HepG2 (cell line): ENCODE measurements around the gene MARCHF2. TPM values are rescaled to one million over a fixed set of nuclear protein-coding genes. Genes with fewer than 3 reads are reported as not detected.

Source experiments
- ARID3A ChIP-seq: IDR thresholded peaks from 2 replicates; pipeline ENCODE4 v1.6.1; 2012; ENCODE audit warnings: low read depth, low read length, improper control_type of control experiment
- CSRNP1 ChIP-seq: sonication (generic); formaldehyde crosslinking; IDR thresholded peaks from 2 replicates; pipeline ENCODE4 v1.8.1; 2023; ENCODE audit warnings: mild to moderate bottlenecking, missing genetic modification reagents
- ELK4 ChIP-seq: sonication (generic); formaldehyde crosslinking; IDR thresholded peaks from 2 replicates; pipeline ENCODE4 v1.9.0; 2021; ENCODE audit warnings: missing genetic modification reagents, borderline replicate concordance
- FIP1L1 ChIP-seq: fragments of 200-400 bp; formaldehyde crosslinking; IDR thresholded peaks from 2 replicates; pipeline ENCODE4 v1.6.1; 2018; ENCODE audit warnings: low read depth, mild to moderate bottlenecking, low read length, moderate library complexity, borderline replicate concordance; ENCODE audit not compliant: insufficient read depth
- FLYWCH1 ChIP-seq: sonication (generic); formaldehyde crosslinking; IDR thresholded peaks from 2 replicates; pipeline ENCODE4 v1.8.1; 2023; ENCODE audit warnings: mild to moderate bottlenecking, missing genetic modification reagents
- FOXP1 ChIP-seq, 2 experiments: fragments of 450-650 bp in 1 of 2; IDR thresholded peaks; 2 replicates each; pipeline ENCODE4 v1.6.1; 2017 to 2018; ENCODE audit warnings: antibody characterized with exemption in 1 of 2
- KAT7 ChIP-seq: IDR thresholded peaks from 2 replicates; pipeline ENCODE4 v1.6.1; 2018; ENCODE audit warnings: borderline replicate concordance, missing compliant biosample characterization
- MIER3 ChIP-seq: IDR thresholded peaks from 2 replicates; pipeline ENCODE4 v1.6.1; 2016; ENCODE audit warnings: missing compliant biosample characterization, borderline replicate concordance
- MNT ChIP-seq: fragments of 450-650 bp; IDR thresholded peaks from 2 replicates; pipeline ENCODE4 v1.6.1; 2016
- NONO ChIP-seq, 2 experiments: fragments of 450-650 bp in 1 of 2; sonication (generic) in 1 of 2; formaldehyde crosslinking in 1 of 2; IDR thresholded peaks in 1 of 2; conservative IDR thresholded peaks in 1 of 2; 2 replicates each; pipeline versions ENCODE4 v1.6.1 to v1.8.0; 2017 to 2022; ENCODE audit warnings: mild to moderate bottlenecking in 1 of 2, missing genetic modification reagents in 1 of 2, moderate library complexity in 1 of 2
- ZNF407 ChIP-seq: sonication (generic); formaldehyde crosslinking; IDR thresholded peaks from one replicate; pipeline ENCODE4 v1.5.1; 2020; ENCODE audit warnings: mild to moderate bottlenecking, missing genetic modification reagents; ENCODE audit errors: not compliant biosample characterization
- polyA plus RNA-seq, 8 experiments: library from polyadenylated mRNA; depleted of rRNA in 3 of 8; stranded (reverse) in 7 of 8; unstranded in 1 of 8; fragments of >200 nt; fragmentation: Illumina TruSeq in 4 of 8; extraction: Trizol in 4 of 8; gene quantifications; 2 replicates each; pipeline versions ENCODE4 v1.2.1 to v1.2.3, GENCODE V29; 2011 to 2016; ENCODE audit warnings: low read depth in 4 of 8, missing spikeins in 1 of 8, mixed read lengths in 1 of 8; ENCODE audit not compliant: insufficient read depth in 1 of 8
- total RNA-seq, 5 experiments: library from RNA; depleted of rRNA; stranded (reverse); fragments of >200 nt; fragmentation: Illumina TruSeq; extraction: Trizol; gene quantifications; 2 replicates each; pipeline ENCODE4 v1.2.3, GENCODE V29; 2016; ENCODE audit warnings: low read depth in 1 of 5

The MARCHF2 gene
- total and polyA plus RNA-seq, 2 of the 13 experiments (the other 11 are each of a cell fraction or from before 2014, with no cell fraction given) = 12.7 to 13.0 TPM

GRCh38 chr19:8373867-8374813, 39.0 kb upstream of the MARCHF2 start (continued):
- TF ChIP-seq FOXP1 (IDR thresholded peaks at IDR 0.05) (peak; percentile 87), FOXP1 (CRISPR knock-in tag; IDR thresholded peaks at IDR 0.05) (peak; percentile 99), ARID3A (peak; percentile 58), MNT (peak; percentile 41; the same call in 1 of the 2 replicates), ZNF407 (CRISPR knock-in tag) (no peak), FIP1L1 (no peak), MIER3 (CRISPR knock-in tag) (peak; percentile 87; the same call in 1 of the 2 replicates), ELK4 (CRISPR knock-in tag) (no peak), NONO (IDR thresholded peaks at IDR 0.05) (no peak), NONO (CRISPR knock-in tag; conservative IDR thresholded peaks at IDR 0.05) (peak; percentile 30; the same call in 1 of the 2 replicates), KAT7 (CRISPR knock-in tag) (peak; percentile 71; the same call in 1 of the 2 replicates), CSRNP1 (CRISPR knock-in tag) (peak; percentile 40; the same call in 1 of the 2 replicates), FLYWCH1 (CRISPR knock-in tag) (no peak)
